PFSK-1 (cell line): ENCODE measurements around the gene IL36A.

Experiments used
- REST ChIP-seq, 2 experiments: IDR thresholded peaks; 2 replicates each; pipeline versions ENCODE4 v1.6.1 to v1.8.0; 2011 to 2012; ENCODE audit warnings: low read depth in 2 of 2, low read length in 2 of 2, control low read depth in 1 of 2, inconsistent platforms in 1 of 2, mild to moderate bottlenecking in 1 of 2, moderate library complexity in 1 of 2; ENCODE audit not compliant: insufficient read depth in 1 of 2
- TAF1 ChIP-seq: IDR thresholded peaks from 2 replicates; pipeline ENCODE4 v1.6.1; 2012; ENCODE audit warnings: low read length, control low read depth, borderline replicate concordance; ENCODE audit not compliant: insufficient read depth

- no peak for TF ChIP-seq TAF1
- no peak for TF ChIP-seq REST (IDR thresholded peaks at IDR 0.05; ENCODE audit: insufficient read depth in 1 of 2, low read depth in 2 of 2, low read length in 2 of 2)
These were observed 45.9 kb downstream of the IL36A start for GRCh38 chr2:113050921-113051895.
